NCI-H82 (cell line): ENCODE data around the gene THADA.
A peak's percentile ranks its signal among the peaks of the same experiment; 100 is the strongest.

Experiments
- DNase-seq: peaks from one replicate; lab custom pipeline; 2025; lab: John Stamatoyannopoulos, UW

THADA gene

DNA sequence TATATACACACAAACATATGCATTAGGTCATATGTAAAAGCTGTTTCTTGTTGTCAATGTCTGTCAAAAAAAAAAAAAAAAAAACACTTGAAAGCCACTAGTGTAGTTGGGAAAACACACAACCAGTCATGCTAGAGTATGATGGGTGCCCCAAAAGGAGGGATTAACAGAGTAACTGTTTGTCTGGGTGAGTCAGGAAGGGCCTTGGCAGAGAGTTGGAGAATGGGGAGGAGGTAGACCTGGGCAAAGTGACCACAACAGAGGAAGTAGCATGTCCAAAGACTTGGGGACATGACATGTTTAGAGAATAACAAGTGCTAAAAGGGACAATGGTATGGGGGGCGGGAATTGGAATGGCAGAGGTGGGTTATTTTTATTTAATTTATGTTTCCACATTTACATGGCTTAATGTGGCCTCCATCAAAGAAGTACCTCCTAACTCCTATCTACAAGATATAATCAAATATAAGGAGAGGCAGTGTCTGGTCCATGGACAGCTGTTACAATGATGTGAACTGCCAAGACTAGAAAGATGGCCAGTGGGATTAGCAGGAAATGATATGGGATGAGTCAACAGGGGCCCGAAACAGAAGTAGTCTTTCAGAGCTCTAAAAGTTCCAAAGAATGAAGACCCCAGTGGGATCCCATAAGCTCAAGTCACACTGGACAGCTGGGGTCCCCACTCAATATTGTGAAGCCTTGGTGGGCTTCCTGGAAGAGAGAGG lies 269.6 kb downstream of the THADA start:
- no peak for DNase-seq

GRCh38 chr2:43325107-43325811 lies 270.6 kb downstream of the THADA start:
- no peak for DNase-seq

- DNase-seq, result no peak
Observed at GRCh38 chr2:43324259-43325106, 271.4 kb downstream of the THADA start.

DNA sequence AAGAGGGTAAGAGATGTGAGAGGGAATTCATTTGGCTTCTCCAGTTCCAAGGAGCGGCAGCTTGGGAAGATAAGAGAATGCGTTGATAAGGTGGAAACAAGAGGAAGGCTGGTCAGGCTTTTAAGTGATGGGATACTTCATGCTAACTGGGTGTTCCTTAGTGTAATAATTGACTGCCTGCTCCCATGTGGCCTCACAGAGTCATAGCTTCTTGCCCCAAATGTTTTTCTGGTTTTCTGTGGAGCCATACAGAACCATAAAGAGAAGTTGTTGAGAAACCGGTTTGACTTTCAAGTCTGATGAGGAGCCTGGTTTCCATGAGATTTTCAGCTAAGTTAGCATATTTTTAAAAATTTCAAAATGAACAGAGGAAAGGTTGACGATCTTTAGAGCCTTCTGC lies 272.0 kb downstream of the THADA start:
- DNase-seq, result no peak

DNA sequence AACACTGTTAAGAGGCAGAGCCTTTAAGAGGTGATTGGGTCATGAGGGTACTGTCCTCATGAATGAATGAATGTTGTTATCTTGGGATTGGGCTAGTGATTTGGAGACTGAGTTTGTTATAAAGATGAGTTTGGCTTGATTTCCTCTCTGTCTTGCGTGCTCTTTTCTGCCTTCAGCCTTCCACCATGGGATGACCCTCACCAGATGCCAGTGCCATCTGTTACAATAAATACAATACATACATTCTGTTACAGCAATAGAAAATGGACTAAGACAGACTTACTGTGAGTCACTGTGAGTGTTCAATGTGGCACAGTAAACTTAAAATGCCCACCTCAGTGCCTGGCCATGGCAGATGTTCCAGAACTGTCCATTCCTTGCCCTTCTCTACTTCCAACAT lies 274.4 kb downstream of the THADA start:
- DNase-seq, result peak; percentile 69

DNA sequence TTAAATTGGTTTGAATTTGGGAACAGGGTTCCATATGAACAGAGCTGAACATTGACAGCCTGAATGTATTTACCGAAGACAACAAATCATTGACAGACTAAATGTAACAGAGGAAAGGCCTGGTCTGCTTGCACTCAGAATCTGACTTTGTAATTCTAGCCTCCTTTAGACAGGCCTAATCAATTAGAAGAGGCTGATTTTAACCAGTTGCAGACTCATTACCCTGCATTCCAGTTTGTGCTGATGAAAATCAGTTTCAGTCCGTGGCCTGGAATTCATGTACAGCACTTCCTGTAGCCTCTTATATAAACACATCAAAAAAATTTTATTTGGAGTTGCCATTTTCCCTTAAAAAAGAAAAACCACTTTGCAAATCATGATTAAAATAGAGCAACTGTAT lies 276.3 kb downstream of the THADA start:
- DNase-seq, result no peak

GRCh38 chr2:43318791-43319190 lies 277.0 kb downstream of the THADA start:
- peak; percentile 29 for DNase-seq

- no peak for DNase-seq
Observed at GRCh38 chr2:43317680-43318079, 278.2 kb downstream of the THADA start.

DNA sequence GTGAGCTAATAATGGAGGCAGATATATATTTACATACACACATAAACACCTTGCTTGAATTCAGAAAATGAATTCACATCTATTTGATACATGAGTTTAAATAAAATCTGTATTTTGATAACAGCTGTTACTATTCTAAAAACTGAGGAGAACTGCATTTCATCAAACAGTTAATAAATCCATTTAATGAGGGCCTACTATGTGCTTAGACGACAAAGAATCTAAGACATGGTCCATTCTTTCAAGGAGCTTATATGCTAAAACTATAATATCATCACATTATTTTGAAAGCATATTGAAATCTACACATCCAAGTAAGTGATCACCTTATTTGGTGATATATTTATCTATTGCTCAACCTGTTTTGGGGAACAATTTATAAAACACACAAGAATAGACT lies 278.6 kb downstream of the THADA start:
- no peak for DNase-seq

DNA sequence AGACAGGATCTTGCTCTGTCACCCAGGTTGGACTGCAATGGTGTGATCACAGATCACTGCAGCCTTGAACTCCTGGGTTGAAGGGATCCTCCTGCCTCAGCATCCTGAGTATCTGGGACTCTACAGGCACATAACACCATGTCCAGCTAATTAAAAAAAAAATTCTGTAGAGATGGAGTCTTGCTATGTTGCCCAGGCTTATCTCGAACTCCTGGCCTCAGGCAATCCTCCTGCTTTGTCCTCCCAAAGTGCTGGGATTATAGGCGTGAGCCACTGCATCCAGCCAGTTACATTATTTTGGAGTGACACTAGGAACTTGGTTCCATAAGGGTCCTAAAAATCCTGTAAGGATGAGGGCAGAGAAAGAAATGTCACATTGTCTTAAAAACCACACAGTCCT lies 280.4 kb downstream of the THADA start:
- no peak for DNase-seq

DNA sequence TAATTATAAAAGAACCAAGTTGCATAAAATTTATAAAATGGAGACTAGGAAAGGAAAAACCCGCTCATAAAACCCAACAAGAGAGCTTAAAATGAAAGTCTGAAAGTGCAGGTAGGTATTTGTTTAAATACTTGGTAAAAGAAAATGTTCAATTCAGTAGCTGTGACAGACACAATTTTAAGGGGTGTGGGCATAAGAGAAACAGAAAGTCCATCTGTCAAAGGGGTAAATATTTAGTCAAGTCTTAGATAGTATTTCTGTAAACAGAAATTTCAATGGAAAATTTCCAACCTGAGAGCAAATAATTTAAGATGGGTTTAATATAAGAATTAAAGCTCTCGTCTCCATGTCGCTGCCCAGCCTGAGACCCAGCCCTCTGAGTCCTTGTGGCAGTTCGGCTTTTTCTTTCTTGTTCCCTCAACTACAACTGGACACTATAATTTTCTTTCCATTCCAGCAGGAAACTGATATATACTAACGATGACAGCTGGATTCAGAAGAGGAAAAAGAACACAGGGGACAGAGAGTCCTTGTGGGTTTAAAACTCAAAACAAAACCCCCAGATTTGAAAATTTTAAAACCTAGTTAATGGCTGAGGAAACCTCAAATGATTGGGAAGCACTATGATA lies 281.4 kb downstream of the THADA start:
- DNase-seq, result no peak

DNA sequence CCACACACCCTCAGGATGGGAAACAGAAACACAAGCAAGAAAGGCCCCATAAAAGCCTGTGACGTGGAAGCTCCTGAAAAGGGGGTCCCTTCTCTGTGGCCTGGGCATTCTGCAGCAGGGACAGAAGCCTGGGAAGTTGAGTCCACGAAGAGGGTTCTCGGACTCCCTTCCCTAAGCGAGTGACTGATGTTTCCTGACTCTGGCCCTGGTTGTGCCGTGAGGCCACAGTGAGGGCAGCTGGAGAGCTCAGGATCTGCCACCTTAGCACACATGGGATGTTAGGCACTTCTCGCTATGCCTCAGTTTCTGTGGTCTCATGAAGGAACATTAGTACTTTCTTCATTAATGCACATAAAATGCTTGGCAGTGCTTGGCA lies 282.2 kb downstream of the THADA start:
- DNase-seq, result no peak

DNA sequence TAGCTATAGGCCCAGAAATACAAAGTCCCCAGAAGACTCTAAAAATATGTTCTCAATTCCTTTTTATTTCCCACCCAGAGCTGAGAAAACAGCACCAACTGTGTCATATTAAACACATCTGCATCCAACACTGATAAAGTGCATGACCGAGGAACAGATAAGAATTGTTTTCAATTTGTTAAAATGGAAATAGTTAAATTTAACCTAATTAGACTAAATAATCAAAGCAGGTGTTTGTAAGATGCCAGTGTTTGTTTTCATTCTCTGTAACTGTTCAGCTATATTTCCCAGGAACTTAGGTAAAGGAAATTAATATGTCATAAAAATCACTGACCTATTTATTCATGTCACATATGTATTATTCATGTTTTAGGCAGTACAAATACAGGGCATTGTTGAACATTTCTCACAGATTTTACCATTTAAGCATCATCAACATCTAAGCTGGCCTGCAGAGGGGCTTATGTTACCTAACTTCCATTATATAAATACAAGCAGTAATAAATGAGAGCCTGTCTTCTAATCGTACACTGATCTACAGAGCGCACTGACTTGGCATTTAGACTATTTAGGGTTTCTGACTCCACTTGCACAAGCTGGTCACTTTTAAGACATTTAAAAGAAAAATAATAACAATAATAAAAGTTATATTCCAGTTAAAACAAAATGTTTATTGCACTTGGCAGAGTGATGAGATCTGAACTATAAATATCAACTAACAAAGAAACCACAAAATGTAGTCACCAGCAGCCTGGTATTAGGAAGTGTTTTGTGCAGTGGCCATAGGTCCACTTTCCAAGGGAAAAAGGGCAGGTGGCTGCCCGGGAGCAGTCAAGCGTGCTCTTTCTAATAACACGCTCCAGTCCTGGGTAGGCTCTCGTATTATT lies 282.8 kb downstream of the THADA start:
- no peak for DNase-seq

DNA sequence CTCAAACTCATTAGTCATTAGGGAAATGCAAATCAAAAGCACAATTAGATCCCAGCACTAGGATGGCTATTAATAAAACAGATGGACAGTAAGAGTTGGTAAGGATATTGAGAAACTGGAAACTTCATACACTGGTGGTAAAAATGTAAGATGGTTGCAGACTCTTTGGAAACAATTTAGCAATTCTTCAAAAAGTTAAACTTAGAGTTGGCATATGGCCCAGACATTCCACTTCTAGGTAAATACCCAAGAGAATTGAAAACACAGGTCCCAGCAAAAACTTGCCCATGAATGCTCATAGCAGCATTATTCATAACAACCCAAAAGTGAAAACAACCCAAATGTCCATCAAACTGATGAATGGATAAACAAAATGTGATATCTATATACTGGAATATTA lies 284.6 kb downstream of the THADA start:
- DNase-seq, result no peak

DNA sequence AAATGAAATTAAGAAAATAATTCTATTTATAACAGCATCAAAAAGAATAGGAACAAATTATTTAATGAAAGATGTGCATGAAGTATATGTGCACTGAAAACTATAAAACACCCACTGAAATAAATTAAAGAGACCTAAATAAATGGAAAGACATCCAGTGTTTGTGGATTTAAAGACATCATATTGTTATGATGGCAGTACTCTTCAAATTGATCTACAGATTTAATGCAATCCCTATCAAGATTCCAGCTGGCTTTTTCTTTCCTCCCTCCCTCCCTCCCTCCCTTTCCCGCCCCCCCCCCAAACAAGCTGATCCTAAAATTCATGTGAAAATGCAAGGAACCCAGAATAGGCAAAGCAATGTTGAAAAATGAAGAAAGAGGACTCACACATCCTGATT lies 285.9 kb downstream of the THADA start:
- no peak for DNase-seq

GRCh38 chr2:43307973-43308372 lies 287.9 kb downstream of the THADA start:
- no peak for DNase-seq

DNA sequence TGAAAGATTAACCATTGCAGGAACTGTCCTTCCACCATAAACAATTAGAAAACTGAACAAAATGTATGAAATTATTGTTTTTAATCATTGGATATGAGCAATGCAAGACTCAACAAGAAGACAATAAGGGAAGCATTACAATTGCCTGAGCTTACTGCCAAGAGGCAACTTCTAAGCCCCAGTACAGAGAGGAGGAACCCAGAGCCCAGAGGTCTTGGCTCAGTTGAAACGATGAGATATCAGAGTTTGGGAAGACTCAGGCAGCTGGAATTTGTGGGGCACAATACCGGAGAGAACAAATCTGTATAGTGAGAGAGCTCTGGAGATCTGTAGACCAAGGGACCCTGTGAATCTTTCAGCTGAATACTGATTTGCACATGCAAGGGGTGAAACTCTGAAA lies 288.8 kb downstream of the THADA start:
- no peak for DNase-seq

DNA sequence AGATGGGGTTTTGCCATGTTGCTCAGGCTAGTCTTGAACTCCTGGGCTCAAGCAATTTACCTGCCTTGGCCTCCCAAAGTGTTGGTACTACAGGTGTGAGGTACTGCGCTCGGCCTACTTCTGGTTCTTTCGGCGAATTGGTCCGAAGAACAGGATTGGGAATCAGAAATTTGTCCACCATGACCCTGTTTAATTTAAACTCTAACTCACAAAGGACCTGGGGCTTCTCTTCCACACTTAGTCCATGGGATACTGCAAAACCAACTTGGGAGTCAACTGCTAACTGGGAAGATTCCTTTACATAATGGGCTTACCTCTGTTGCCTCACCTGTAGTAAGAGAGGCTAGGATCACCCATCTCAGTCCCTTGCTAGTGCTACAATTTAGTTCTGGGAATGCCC lies 289.6 kb downstream of the THADA start:
- no peak for DNase-seq

GRCh38 chr2:43305517-43305916 lies 290.3 kb downstream of the THADA start:
- DNase-seq, result no peak

- peak; percentile 35 for DNase-seq
Observed at GRCh38 chr2:43305012-43305411, 290.8 kb downstream of the THADA start.

DNA sequence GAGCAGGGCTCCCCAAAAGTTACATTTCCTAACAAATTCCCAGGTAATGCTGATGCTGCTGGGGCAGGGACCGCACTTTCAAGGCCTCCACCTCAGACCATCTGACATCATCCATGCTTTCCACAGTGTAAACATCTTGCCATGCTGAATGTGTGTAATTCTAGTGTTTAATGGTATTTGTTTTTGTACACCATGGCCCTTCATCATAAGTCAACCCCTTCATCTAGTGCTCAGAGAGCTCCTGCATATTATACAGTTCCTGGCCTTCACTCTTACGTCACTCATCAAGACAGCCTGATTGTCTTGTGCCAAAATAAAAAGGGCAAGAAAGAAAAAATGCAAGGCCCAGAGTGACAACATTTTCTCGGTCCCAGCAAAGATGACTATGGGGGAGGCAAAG lies 291.9 kb downstream of the THADA start:
- no peak for DNase-seq
